ENCODE measurements around the gene C1orf198. TPM values are rescaled to one million over a fixed set of nuclear protein-coding genes. Genes with fewer than 3 reads are reported as not detected.

The C1orf198 gene
- total and polyA plus RNA-seq, 2 of the 8 experiments (the other 6 are each of a cell fraction or from before 2014, with no cell fraction given): 30.6 to 45.0 TPM

- no peak overlapping the region for H2AK5ac ChIP-seq (ENCODE audit: low read depth, low read length)
- no peak overlapping the region for H4K5ac ChIP-seq (ENCODE audit: insufficient read length, low read depth, low read length)
- H3K9ac ChIP-seq (replicated peaks in 1 of 4; ENCODE audit: extremely low read depth in 1 of 4, low read depth in 3 of 4, low read length in 3 of 4): no peak overlapping the region
- no peaks in the 10 kb centered on the region for H3K9me3 ChIP-seq (ENCODE audit: insufficient read depth in 2 of 2, low read depth in 1 of 2, low read length in 1 of 2)
- CTCF ChIA-PET (ENCODE audit: partially characterized antibody): interaction anchor here (0.6 to 3.0 kb wide), 8 partner anchors 9 to 274 kb away, joined by 3 to 9 read pairs (median 4); no protein-coding TSS in a partner anchor
- H3K56ac ChIP-seq (replicated peaks; ENCODE audit: insufficient read length, low read depth, low read length): no peak overlapping the region
- H3K4me3 ChIP-seq (ENCODE audit: extremely low read depth in 1 of 4, insufficient read depth in 2 of 4, low read depth in 3 of 4, low read length in 4 of 4): no peak overlapping the region
- no peaks in the 10 kb centered on the region for H3K79me2 ChIP-seq (ENCODE audit: control insufficient read depth in 1 of 2, insufficient read depth in 2 of 2, low read length in 2 of 2)
- H4K8ac ChIP-seq (ENCODE audit: extremely low read depth, insufficient read depth, low read length): no peak overlapping the region
- no peak overlapping the region for H3K23ac ChIP-seq (ENCODE audit: insufficient read length)
- TF ChIP-seq CHD2 (IDR thresholded peaks at IDR 0.05; ENCODE audit: low read length): no peak
- H2BK12ac ChIP-seq (ENCODE audit: low read depth, low read length): no peak overlapping the region
- POLR2A ChIA-PET (ENCODE audit: partially characterized antibody): no interaction called here
- H2BK5ac ChIP-seq (ENCODE audit: low read depth, low read length): no peak overlapping the region
- no peak overlapping the region for H2AFZ ChIP-seq (ENCODE audit: low read length)
- H3K4me2 ChIP-seq (ENCODE audit: insufficient read depth in 1 of 2, low read depth in 2 of 2, low read length in 2 of 2): no peak overlapping the region
- H4K20me1 ChIP-seq (replicated peaks in 1 of 2; ENCODE audit: control insufficient read depth in 1 of 2, insufficient read depth in 2 of 2, low read length in 2 of 2): peaks cover 0 to 3% of the 10 kb centered on the region in 2 experiments
- no peaks in the 10 kb centered on the region for H3K79me1 ChIP-seq (ENCODE audit: low read depth, low read length)
- H3K4ac ChIP-seq (replicated peaks; ENCODE audit: insufficient read length, low read depth, low read length): no peak overlapping the region
- FAIRE-seq: no peak
- no peak overlapping the region for H3K18ac ChIP-seq (ENCODE audit: extremely low read depth, low read length)
- H3K27ac ChIP-seq (ENCODE audit: low read depth, low read length): no peak overlapping the region
- no peaks in the 10 kb centered on the region; a peak in 1 of 7 replicates for H3K4me1 ChIP-seq (replicated peaks in 1 of 4; ENCODE audit: control insufficient read depth in 3 of 4, insufficient read depth in 4 of 4, low read length in 3 of 4)
- H3K27me3 ChIP-seq (replicated peaks in 1 of 4; ENCODE audit: control insufficient read depth in 3 of 4, extremely low read depth in 1 of 4, insufficient read depth in 3 of 4, low read length in 3 of 4): no peaks in the 10 kb centered on the region
- no peak overlapping the region for H3K14ac ChIP-seq (ENCODE audit: insufficient read length)
- H3K23me2 ChIP-seq (ENCODE audit: low read depth, low read length): no peaks in the 10 kb centered on the region; the same call in 1 of the 2 replicates
- H2BK20ac ChIP-seq (ENCODE audit: low read length): no peak overlapping the region
- H2BK15ac ChIP-seq (ENCODE audit: low read length): no peak overlapping the region
- H4K91ac ChIP-seq (replicated peaks; ENCODE audit: insufficient read length, low read length): no peak overlapping the region
- no peaks in the 10 kb centered on the region; a peak in 1 of 8 replicates for H3K36me3 ChIP-seq (ENCODE audit: control insufficient read depth in 2 of 4, insufficient read depth in 4 of 4, low read length in 3 of 4)
- H2BK120ac ChIP-seq (replicated peaks; ENCODE audit: low read depth, low read length): no peak overlapping the region
- 93% methylated on average over 4 of the region's 4 CpGs; no CpG with 5 or more reads in 1 of the 2 experiments for WGBS, 2 experiments (ENCODE audit: extremely low coverage in 1 of 2, insufficient coverage in 1 of 2, insufficient read length in 1 of 2, insufficient replicate concordance in 2 of 2, low coverage in 1 of 2, low lambda C conversion rate in 2 of 2, missing lambda C conversion rate in 1 of 2)
- DNase-seq (ENCODE audit: low read depth in 1 of 2, low spot score in 2 of 2): no peak
Measured at GRCh38 chr1:230907472-230908205, 39.3 kb upstream of the C1orf198 start.
